OCI-LY7 (cell line): Measurements from ENCODE around the gene TUBB3.

Experiments
- CTCF ChIP-seq: fragments of 200-600 bp; sonication (generic); conservative IDR thresholded peaks from 2 replicates; pipeline ENCODE4 v1.5.1; 2014; ENCODE audit warnings: mild to moderate bottlenecking, antibody characterized with exemption, low read length, moderate library complexity, mixed read lengths
- EZH2phosphoT487 ChIP-seq: fragments of 200-600 bp; sonication (generic); IDR thresholded peaks from 2 replicates; pipeline ENCODE4 v1.6.1; 2018; ENCODE audit warnings: low read depth, borderline replicate concordance, mild to moderate bottlenecking, mixed run types, antibody characterized with exemption, low read length, moderate library complexity, mixed read lengths

- TF ChIP-seq CTCF, result no peak
- no peak for TF ChIP-seq EZH2phosphoT487
These were observed 7.6 kb upstream of the TUBB3 start for GRCh38 chr16:89915303-89916232.
